Posterior vena cava (tissue), 2 donors: ENCODE measurements around the gene WNT7A. TPM values are rescaled to one million over a fixed set of nuclear protein-coding genes. Genes with fewer than 3 reads are reported as not detected.
A peak's percentile ranks its signal among the peaks of the same experiment; 100 is the strongest.

Experiments used
- DNase-seq: peaks from one replicate; pipeline ENCODE4 v3.0.0-alpha.2; 2020; ENCODE audit warnings: low spot score
- intact Hi-C, 2 donors: fragments of 100-400 bp; cut with DNase I; formaldehyde crosslinking; loops; one replicate each; pipeline versions ENCODE4 v1.14.1 to v1.14.2; 2022 to 2023
- total RNA-seq, 2 donors: library from RNA; stranded (reverse); fragmentation: NEBNext Ultra II Directional; extraction: Animal tissue kit (Norgen Biotek cat#: 25700); gene quantifications; one replicate each; pipeline ENCODE4 v1.2.1, GENCODE V29; 2021
- donor health status: DM: yes; HTN: yes; CAD: no.
- donor health status: DM: yes; HTN: yes; CAD: no.

Gene WNT7A
- total RNA-seq, 2 donors from 2014 or later, result not detected

DNA sequence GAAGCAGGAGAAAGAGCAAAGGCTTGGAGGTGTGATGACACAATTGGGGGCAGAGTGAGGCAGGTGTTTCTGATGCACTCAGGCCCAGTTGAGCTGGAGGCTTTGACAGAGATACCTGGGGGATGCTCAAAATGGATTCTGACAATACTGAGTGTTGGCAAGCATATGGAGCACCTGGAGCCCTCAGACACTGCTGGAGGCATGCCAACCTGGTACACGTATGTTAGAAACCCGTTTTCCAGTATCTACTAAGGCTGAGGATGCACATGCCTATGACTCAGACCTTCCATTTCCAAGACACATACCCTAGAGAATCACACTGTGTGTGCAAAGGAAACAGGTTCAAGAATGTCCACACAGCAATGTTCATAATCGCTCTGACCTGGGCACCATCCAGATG is 58.7 kb downstream of the WNT7A start:
- intact Hi-C loops, result no loop called here
- peak; percentile 47 for DNase-seq

DNA sequence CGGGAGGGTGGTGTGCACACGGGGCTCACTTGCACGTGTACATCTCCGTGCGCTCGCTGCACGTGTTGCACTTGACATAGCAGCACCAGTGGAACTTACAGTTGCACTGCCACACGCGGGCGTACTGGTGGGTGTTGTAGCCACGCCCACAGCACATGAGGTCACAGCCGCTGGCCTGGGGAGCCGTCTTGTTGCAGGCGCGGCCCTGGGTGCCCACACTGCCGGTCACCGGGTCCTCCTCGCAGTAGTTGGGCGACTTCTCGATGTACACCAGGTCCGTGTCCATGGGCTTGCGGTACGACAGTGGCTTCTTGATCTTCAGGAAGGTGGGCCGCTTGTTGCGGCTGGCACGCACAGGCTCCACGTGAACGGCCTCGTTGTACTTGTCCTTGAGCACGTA is 61.0 kb downstream of the WNT7A start:
- peak; percentile 78 for DNase-seq
- intact Hi-C loops, result no loop called here

DNA sequence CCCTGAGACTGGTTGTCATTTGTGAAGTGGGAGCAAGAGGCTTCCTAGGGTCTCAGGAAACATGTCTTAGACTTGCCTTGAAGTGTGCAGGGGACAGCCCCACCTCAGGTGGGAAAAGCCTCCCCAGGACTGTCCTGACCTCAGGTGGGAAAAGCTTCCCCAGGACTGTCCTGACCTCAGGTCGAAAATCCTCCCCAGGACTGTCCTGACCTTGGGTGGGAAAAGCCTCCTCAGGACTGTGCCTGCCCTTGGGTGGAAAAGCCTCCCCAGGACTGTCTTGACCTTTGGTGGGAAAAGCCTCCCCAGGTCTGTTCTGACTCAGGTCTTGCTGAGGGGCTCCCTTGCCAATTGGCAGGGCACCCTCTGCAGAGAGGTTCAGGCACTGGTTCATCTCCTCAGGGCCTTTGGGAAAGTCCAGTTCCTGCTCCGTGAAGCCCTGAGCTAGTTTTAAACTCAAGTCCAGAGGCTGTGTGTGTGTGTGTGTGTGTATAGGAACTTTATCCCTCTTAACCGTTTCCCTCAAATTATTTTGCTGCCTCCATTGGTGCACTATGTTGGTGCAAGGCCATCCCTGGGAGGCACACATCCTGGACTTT is 64.7 kb downstream of the WNT7A start:
- intact Hi-C loops, result no loop called here
- DNase-seq, result peak; percentile 57

DNA sequence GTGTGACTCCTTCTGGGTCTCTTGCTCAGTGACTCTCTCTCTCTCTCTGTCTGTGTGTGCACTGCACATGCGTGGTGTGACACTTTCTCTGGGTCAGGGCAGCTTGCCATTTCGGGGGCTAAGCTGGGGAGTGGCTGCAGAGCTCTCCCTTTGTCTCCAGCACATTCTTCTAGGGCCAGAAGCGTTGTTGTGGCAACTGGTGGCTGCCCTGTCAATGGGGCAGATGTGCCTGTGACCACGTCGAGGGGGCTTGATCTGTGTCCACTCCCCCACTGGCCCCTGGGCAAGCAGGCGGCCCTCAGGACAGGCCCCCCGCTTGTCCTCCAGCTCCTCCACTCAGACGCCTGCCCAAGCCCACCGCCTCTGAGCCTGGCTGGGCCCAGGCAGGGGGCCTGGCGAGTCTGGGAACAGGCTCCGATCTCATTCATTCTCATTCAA is 67.8 kb downstream of the WNT7A start:
- DNase-seq, result peak; percentile 66
- intact Hi-C loops, result no loop called here

DNA sequence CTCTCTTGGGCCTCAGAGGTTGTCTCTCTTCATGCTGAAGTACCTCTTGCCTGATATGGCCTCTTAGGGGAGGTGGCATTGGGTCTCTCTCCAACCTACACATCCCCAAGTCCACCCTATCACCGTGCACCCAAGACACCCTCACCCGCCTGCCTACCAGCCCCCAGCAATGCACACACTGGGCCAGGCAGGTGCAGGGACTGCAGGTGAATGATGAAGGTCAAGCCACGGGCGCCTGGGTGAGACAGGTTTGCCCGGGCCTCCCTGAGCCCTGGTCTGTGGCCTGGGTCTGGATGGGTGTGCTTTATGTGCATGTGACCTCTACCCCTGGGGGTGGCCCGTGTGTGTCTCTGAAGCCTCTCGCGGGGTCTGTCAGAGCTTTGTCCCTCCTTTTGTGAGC is 68.3 kb downstream of the WNT7A start:
- intact Hi-C loops, result no loop called here
- peak; percentile 68 for DNase-seq

DNA sequence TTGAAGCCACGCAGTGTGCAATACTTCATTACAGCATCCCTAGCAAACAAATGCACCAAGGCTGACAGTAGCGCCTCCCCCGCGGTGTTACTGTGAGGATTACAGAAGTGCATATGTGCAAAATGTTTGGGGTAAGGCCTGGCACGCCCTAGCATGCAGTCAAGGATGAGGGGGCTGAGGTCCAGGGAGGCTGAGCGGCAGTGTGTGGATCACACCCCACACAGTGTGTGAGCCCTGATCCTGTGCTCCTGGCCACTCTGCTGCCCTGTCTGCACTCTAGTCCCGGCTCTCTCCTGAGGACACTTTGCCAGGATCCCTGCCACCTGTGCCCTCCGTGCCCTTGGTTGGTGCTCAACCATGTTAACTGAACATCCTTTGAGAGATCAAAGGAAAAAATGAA is 71.3 kb downstream of the WNT7A start:
- intact Hi-C loops, result no loop called here
- DNase-seq, result peak; percentile 68

DNA sequence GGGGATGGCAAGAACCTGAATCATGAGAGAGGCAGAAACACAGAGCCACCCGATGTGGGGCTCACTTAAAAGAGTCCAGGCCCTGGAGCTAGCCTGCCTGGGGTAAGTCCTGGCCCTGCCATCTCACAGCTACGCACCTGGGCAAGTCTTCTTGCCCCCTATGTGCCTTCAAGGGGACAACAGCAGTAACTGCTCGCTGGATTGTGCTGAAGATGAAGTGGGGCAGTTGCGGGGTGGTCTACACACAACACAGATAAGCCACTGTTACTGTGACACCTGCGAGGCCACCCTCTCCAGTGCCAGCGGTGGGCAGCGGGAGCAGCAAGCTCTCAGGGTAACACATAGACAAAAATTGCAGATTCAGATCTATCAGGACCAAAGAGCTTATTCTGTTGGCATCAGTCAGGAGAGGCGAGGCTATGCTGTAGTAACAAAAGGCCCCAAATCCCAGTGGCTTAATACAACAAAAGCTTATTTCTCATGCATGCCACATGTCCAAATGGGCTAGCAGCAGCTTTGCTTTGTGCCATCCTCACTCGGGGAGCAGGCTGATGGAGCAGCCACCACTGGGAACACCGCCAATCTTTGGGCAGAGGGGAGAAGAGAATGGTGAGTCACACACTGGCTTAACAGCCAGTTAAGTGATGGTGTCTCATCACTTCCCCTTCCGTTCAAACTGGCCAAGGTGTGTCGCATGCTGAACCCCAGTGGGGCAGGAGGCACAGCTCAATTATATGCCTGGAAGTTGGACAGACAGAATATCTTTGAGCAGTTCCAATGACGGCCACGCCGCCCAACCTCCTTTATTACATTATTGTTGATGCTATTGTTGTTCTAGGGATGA is 78.3 kb downstream of the WNT7A start:
- intact Hi-C loops, result no loop called here
- peak; percentile 55 for DNase-seq

DNA sequence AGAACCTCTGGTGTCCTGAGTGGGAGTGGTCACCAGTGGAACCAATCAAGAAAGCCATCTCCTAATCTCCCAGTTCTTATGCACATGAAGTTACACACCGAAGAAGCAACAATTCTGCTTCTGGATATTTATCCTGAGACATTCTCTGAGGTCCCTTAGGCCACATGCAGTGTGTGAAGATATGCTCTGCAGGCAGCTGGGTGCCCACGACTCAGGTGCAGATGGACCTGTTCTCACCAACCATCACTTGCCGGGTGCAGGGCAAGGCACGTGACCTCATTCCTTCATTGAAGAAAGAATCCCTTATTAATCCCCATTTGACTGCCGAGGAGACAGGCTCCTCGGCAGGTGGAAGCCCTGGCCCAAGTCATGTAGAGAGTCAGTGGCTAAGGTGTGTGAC is 79.8 kb downstream of the WNT7A start:
- peak; percentile 36 for DNase-seq
- intact Hi-C loops, result no loop called here

DNA sequence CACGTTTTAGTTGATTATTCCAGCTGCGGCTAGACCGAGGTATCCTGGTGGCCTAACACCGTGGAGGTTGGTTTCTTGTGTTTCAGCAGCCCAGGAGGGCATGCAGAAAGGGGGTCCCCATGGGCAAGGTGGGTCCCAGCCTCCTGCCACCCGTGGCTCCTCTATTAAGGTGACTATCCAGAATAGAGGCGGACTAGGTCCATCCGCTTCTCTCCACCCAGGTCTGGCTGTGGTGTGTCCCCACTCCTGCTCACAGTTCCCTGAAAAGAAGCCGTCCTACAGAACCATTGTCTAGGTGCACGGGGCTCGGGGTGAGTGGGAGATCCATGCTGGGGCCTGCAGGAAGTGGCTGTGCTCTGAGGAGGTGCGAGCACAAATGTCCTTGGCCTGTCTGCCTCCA is 81.5 kb downstream of the WNT7A start:
- peak; percentile 64 for DNase-seq
- intact Hi-C loops, result no loop called here

DNA sequence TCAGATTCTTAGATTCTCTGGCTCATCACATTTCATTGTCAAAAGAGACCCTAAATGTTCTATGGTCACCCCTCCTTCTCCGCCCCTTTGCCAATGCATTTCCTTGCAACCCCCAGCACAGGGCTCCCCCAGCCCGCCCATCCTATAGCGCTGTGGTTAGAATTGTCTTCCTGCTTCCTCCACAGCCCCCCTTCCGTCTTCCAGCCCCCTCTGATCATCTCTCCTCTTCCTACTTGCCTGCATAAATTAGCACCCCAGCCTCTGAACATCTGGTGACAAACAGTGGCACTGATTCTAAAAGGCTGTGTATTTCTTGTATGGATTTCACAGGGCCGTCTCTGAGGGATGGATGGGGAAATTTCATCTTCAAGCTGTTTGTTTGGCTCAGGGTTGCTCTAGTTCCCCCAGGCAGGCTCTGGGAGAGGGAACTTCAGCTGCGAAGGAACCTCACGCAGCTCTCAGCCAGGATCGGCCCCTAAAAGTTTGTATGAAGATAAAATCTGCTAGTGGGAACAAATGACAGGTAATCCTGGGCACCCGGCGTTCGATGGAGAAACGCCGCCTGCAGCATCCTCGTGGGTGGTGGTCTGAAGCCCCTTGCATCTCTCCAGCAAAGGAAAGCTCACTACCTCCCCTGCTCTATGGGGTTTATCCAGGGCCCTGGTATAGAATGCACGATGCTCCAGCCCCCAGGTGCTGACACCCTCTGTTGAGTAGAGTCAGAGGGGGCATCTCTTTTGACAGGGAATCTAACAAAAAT is 83.0 kb downstream of the WNT7A start:
- intact Hi-C loops, result no loop called here
- DNase-seq, result peak; percentile 59

DNA sequence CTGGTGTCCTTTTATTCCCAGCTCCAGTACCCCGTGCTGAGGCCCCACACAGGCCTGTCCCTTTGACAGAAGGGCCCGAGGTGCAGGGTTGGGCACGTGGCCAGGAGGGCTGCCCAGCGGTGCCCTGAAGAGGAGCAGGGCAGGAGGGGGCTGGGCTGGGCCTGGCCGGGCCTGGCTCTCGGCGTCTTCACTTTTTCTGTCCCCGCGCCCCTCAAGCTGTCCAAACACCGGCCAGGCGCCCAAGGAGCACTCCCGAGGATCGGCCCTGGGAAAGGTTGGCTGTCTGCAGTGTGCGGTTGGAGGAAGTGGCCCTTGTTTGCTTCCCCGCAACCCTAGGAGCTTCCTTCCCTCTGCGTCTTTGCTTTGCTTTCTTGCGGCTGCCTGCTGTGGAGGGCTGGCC is 84.1 kb downstream of the WNT7A start:
- DNase-seq, result peak; percentile 69
- intact Hi-C loops, result no loop called here

DNA sequence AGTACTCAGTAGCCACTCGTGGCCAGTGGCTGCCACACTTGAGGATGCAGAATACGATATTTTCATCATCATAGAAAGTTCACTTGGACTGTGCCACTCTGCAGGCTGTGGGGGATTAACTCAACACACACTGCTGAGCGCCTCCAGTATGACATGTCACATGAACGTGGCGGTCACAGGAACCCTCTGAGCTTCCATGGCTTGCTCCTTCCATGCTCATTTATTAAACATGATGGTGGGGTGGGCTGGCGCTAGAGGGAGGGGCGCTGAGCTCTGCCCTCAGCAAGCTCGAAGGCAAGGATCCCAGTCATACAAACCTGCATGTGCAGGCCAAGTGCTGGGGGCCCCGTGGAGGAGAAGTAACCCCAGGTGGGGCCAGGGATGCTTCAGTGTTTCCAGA is 85.5 kb downstream of the WNT7A start:
- intact Hi-C loops, result no loop called here
- peak; percentile 43 for DNase-seq

DNA sequence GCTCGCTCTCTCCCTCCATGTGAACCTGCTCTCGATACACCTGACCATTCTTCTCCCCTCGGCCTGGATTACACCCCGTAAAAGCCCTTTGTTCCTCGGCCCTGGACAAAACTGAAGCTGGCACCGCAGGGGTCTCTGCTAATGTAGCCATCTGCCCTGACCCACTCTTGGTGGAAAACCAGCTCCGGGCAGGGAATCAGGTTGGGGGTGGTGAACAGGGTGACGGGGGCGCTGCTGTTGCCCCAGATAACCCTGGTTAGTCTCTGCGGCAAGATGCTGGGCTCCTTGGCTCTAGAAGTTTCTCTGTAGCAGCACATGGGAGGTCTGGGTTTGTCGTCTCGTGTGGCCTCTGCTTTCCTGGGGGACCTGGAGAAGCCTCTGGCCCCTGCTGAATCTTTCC is 86.4 kb downstream of the WNT7A start:
- intact Hi-C loops, result no loop called here
- DNase-seq, result peak; percentile 49

DNA sequence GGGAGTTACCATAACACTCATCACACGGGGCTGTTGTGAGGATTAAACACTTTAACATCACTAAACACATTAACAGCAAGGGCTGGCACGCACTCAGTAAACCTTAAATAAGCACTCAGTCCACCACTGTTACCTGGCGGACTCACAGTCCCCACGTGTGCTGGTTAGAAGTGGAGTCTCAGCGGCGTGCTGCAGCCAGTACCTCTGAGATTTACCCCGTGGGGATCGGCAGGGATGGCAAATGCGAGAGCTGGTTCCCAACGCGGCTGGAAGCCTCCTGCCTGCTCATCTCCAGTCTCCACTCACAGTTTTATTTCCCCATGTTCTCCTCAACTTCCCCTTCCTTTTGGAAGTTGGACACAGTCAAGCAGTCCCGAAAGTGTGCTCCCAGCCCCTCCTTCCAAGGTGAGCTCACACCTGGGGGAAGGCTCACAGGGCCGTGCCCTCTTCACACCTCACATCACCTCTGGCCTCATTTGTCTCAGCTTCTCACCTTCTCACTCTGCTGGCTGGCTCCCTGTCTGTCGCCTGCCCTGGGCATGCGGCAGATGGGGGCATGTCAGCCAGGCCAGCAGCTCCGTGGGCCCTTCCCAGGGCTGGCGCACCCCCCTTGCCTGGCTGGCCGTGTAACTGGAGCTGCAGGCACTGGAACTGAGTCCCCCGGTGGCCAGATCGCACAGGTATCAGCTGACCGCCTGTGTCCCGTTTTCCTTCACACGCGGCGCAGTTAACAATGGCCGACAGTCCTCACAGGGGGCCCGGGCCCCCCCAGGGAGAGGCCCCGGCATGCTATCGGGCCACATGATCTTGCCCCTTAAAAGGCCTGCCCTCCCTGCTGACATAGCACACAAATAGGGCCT is 87.1 kb downstream of the WNT7A start:
- intact Hi-C loops, result no loop called here
- DNase-seq, result no peak

DNA sequence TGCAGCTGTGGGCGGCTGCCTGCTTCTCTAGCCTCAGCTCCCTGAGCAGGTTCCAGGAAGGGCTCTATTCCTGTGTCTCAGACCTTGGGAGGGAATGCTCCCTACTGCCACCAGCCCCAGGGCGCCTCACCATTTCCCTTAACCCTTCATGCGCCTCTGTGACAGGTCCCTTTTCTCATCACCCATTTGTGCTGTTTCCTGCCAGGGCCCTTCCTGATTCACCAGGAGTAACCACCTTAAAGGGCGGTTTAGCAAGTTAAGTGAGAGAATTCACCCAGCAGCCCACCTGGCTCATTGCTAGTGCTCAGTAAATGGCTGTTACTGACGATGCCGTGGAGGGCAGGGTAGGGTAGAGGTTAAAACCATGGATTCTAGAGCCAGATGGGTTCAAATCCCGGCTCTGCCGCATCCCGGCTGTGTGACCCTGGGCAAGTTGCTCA is 87.8 kb downstream of the WNT7A start:
- DNase-seq, result no peak
- intact Hi-C loops, result no loop called here

DNA sequence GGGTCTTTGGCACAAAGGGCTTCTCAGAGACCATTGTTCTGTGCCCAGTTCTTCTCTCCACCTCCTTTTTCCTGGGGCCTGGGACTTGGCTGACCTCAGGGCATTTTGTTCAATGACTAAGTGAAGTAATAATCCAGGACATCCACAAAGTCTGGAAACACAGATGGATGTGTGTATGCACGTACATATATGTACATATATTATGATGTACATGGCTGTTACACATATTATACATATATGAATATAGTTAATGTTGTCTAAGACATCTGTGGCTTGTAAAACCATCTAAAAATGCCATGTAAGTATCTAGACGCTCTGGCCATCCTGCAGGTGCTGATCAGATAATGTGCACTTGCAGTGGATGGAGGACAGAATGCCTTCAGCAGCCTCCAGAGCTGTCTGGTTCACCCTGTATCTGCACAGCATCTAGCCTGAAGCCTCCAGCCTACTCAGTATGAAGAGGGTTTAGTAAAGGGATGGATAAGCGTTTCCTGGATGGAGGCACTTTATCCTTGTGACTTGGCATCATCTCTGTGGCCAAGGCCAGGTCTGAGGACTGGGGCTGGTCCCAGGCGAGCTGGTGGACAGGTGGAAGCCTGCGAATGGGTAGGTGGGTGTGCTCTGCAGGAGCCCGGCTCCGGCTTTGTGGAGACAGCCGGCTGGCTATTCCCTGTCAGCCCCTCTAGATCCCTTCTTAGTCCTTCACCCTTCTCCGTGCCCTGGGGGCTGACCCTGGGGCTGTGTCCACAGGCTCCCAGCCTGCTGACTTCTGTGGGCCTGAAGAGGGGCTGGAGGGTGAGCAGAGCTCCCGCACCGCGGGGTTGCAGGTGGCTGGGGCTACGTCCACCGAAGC is 88.4 kb downstream of the WNT7A start:
- intact Hi-C loops, result no loop called here
- no peak for DNase-seq

DNA sequence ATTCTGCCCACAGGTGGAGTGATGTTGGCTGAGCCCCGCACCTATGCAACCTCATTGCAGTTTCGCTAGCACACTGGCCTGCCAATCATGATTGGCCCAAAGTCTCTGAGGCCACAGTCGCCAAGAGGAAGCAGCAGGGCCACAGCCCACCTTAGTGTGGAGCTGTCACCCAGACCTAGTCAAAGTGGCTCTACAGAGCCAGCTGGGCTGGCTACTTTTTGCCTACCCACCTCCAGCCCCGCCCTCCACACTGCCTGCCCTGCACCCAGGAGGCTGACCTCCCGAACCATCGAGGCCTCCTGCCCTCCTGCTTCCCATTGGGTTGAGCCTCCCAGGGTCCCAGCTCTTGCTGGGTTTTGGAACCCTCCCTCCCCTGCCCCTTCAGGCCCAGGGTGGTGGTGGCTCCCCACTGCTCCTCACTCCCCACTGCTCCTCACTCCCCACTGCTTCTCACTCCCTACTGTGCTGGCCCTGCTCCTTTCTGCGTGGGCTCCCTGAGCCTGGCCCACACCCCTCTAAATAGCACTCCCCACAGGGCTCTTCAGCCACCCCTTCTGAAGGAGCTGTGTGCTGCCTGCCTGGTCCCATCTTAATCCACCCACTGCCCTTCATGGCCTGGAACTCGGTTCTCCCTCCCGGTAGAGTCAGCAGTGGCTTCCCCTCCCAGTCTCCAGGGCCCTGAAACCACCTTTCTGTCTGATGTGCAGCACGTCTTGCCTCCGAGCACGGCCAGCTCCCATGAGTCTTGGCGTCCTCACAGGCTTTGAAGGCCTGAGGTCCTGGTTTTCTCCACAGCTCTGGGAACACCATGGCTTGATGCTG is 89.3 kb downstream of the WNT7A start:
- peak; percentile 66 for DNase-seq
- intact Hi-C loops, result no loop called here
